Coronary artery (tissue), 2 donors: ENCODE results near the gene ABRACL.
"Not testable (repeated sequence)": the region's sequence is repeated elsewhere in the genome, so short reads cannot be mapped to it uniquely, and the experiment has no call there.

Experiments
- DNase-seq: peaks from one replicate; pipeline ENCODE4 v3.0.0-alpha.2; 2017; ENCODE audit warnings: low spot score
- H3K27ac ChIP-seq, 2 donors: fragments of 200-600 bp; sonication (generic); one replicate each; pipeline ENCODE4 v1.5.1; 2016 to 2019
- H3K4me3 ChIP-seq: fragments of 200-600 bp; sonication (generic); 2 replicates; pipeline ENCODE4 v1.5.1; 2016; ENCODE audit warnings: mild to moderate bottlenecking, moderate library complexity
- CTCF ChIP-seq: fragments of 200-600 bp; sonication (generic); IDR thresholded peaks from one replicate; pipeline ENCODE4 v1.5.1; 2019; ENCODE audit warnings: antibody characterized with exemption

Gene ABRACL

GRCh38 chr6:139047677-139048076 is 19.1 kb downstream of the ABRACL start:
- Histone ChIP-seq H3K4me3 (no peak overlapping the region), H3K27ac (no peak overlapping the region)
- TF ChIP-seq CTCF: no peak
- no peak for DNase-seq

- H3K27ac ChIP-seq: not testable (repeated sequence)
These were observed 20.4 kb downstream of the ABRACL start for GRCh38 chr6:139048912-139049311.

GRCh38 chr6:139050131-139050769 is 21.7 kb downstream of the ABRACL start:
- H3K27ac ChIP-seq, H3K4me3 ChIP-seq, DNase-seq: not testable (repeated sequence)

More at GRCh38 chr6:139048912-139049311, 20.4 kb downstream of the ABRACL start:
- H3K4me3 ChIP-seq, DNase-seq: not testable (repeated sequence)

- no peak for DNase-seq
- Histone ChIP-seq H3K27ac (no peak overlapping the region), H3K4me3 (no peak overlapping the region)
- no peak for TF ChIP-seq CTCF
These were observed 22.3 kb downstream of the ABRACL start for GRCh38 chr6:139050770-139051313.

GRCh38 chr6:139051396-139052060 is 23.0 kb downstream of the ABRACL start:
- no peak for DNase-seq
- Histone ChIP-seq H3K4me3 (no peak overlapping the region), H3K27ac (no peak overlapping the region)
- TF ChIP-seq CTCF: no peak

- no peak overlapping the region for H3K4me3 ChIP-seq
- DNase-seq: no peak
- no peak for TF ChIP-seq CTCF
- H3K27ac ChIP-seq: no peak overlapping the region
These were observed 24.8 kb downstream of the ABRACL start for GRCh38 chr6:139053382-139053781.

- H3K4me3 ChIP-seq: no peak overlapping the region
- no peak for TF ChIP-seq CTCF
- no peak for DNase-seq
- H3K27ac ChIP-seq: no peak overlapping the region
These were observed 25.5 kb downstream of the ABRACL start for GRCh38 chr6:139054001-139054400.

GRCh38 chr6:139055709-139056108 is 27.2 kb downstream of the ABRACL start:
- no peak for TF ChIP-seq CTCF
- Histone ChIP-seq H3K4me3 (no peak overlapping the region), H3K27ac (no peak overlapping the region)
- DNase-seq: no peak
